SK-N-SH treated with all-trans-retinoic acid at 6 μM for 48 hours (cell line): Measurements from ENCODE around the gene MSLN.

Source experiments
- ARNTL ChIP-seq: fragments of 450-650 bp; formaldehyde crosslinking; IDR thresholded peaks from 2 replicates; pipeline ENCODE4 v1.5.0; 2020; ENCODE audit warnings: low read depth, mild to moderate bottlenecking, moderate library complexity, borderline replicate concordance
- CREB5 ChIP-seq: fragments of 250-450 bp; sonication (Bioruptor Pico); IDR thresholded peaks from 2 replicates; pipeline ENCODE4 v1.5.1; 2020; ENCODE audit warnings: low read depth, mild to moderate bottlenecking, moderate library complexity
- CSDC2 ChIP-seq: fragments of 250-450 bp; sonication (Bioruptor Pico); IDR thresholded peaks from 2 replicates; pipeline ENCODE4 v1.5.0; 2020; ENCODE audit warnings: mild to moderate bottlenecking, moderate library complexity
- CSRNP3 ChIP-seq: fragments of 250-450 bp; sonication (Bioruptor Pico); IDR thresholded peaks from 2 replicates; pipeline ENCODE4 v1.5.1; 2021; ENCODE audit warnings: mild to moderate bottlenecking, moderate library complexity
- GLIS3 ChIP-seq: fragments of 250-450 bp; sonication (Bioruptor Pico); IDR thresholded peaks from 2 replicates; pipeline ENCODE4 v1.5.0; 2020; ENCODE audit warnings: mild to moderate bottlenecking, moderate library complexity
- PATZ1 ChIP-seq: fragments of 250-450 bp; sonication (Bioruptor Pico); IDR thresholded peaks from 2 replicates; pipeline ENCODE4 v1.8.0; 2020; ENCODE audit warnings: mild to moderate bottlenecking, moderate library complexity, borderline replicate concordance
- POU6F1 ChIP-seq: fragments of 250-450 bp; sonication (Bioruptor Pico); IDR thresholded peaks from 2 replicates; pipeline ENCODE4 v1.8.0; 2021; ENCODE audit warnings: low read depth, mild to moderate bottlenecking, moderate library complexity, borderline replicate concordance
- RARB ChIP-seq: fragments of 250-450 bp; sonication (Bioruptor Pico); IDR thresholded peaks from 2 replicates; pipeline ENCODE4 v1.8.0; 2021; ENCODE audit warnings: mild to moderate bottlenecking, moderate library complexity
- TOX ChIP-seq: fragments of 250-450 bp; sonication (Bioruptor Pico); IDR thresholded peaks from 2 replicates; pipeline ENCODE4 v1.8.0; 2021; ENCODE audit warnings: mild to moderate bottlenecking, moderate library complexity, borderline replicate concordance
- TSHZ2 ChIP-seq: fragments of 250-450 bp; sonication (Bioruptor Pico); IDR thresholded peaks from 2 replicates; pipeline ENCODE4 v1.5.0; 2020; ENCODE audit warnings: mild to moderate bottlenecking, moderate library complexity
- ZNF70 ChIP-seq: fragments of 450-650 bp; formaldehyde crosslinking; IDR thresholded peaks from 2 replicates; pipeline ENCODE4 v1.5.0; 2020; ENCODE audit warnings: mild to moderate bottlenecking, moderate library complexity
- ZNF8 ChIP-seq: fragments of 450-650 bp; formaldehyde crosslinking; IDR thresholded peaks from 2 replicates; pipeline ENCODE4 v1.5.0; 2020; ENCODE audit warnings: mild to moderate bottlenecking, moderate library complexity

- TF ChIP-seq ZNF70 (CRISPR knock-in tag) (no peak), TOX (no peak), ZNF8 (CRISPR knock-in tag) (no peak), GLIS3 (no peak), ARNTL (no peak), TSHZ2 (CRISPR knock-in tag) (no peak), PATZ1 (CRISPR knock-in tag) (no peak), RARB (CRISPR knock-in tag) (no peak), POU6F1 (CRISPR knock-in tag) (no peak), CSDC2 (CRISPR knock-in tag) (no peak), CREB5 (CRISPR knock-in tag) (no peak), CSRNP3 (CRISPR knock-in tag) (no peak)
Measured at GRCh38 chr16:789191-789850, 28.8 kb downstream of the MSLN start.
